NCI-H446 treated with DMSO at 0.1 percent for 48 hours (cell line): ENCODE results near the gene MCF2L2.
"Not testable (repeated sequence)": the region's sequence is repeated elsewhere in the genome, so short reads cannot be mapped to it uniquely, and the experiment has no call there.

Source experiments
- DNase-seq: peaks from one replicate; lab custom pipeline; 2025; lab: John Stamatoyannopoulos, UW

Gene MCF2L2

GRCh38 chr3:183233966-183234365, 194.5 kb downstream of the MCF2L2 start:
- no peak for DNase-seq

DNA sequence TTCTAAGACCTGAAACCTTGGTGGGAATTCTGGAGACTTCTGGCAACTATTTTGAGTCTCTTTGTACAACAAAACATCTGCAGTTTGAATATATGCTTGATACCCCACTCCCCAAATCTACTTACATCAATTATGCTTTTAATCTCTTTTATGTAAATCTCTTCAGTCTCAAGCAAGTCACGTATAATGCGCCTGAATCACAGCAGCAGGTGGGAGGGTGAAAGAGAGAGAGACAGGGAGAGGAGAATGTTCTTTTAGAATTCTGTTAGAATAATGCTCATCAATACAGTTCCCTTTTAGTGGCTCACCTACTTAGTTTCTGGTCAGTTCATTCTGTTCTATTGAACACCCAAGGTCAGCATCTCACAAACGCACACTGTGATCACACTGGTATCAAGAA, 197.6 kb downstream of the MCF2L2 start:
- no peak for DNase-seq

GRCh38 chr3:183230251-183230650, 198.2 kb downstream of the MCF2L2 start:
- not testable (repeated sequence) for DNase-seq

- no peak for DNase-seq
Observed at GRCh38 chr3:183229178-183229577, 199.2 kb downstream of the MCF2L2 start.

DNA sequence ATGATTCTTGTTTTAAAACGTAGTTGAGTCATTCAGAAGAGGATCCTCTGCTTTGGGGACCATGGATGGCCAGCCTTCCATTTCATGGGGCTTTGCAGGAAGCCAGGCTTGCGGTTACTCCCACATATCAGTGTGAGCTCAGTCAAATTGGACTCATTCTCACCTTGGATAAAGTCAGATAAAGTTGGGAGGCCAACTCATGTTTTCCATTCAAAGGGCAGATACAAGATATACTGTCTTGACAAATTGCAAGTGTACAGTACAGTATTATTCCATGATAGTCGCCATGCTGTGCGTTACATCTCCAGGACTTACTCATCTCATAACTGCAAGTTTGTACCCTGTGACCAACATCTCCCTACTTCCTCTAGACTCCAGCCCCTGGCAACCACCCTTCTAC, 200.8 kb downstream of the MCF2L2 start:
- no peak for DNase-seq

GRCh38 chr3:183226333-183226890, 202.0 kb downstream of the MCF2L2 start:
- no peak for DNase-seq

GRCh38 chr3:183224180-183224970, 204.0 kb downstream of the MCF2L2 start:
- DNase-seq = no peak

- DNase-seq = no peak
Observed at GRCh38 chr3:183222631-183223235, 205.7 kb downstream of the MCF2L2 start.

DNA sequence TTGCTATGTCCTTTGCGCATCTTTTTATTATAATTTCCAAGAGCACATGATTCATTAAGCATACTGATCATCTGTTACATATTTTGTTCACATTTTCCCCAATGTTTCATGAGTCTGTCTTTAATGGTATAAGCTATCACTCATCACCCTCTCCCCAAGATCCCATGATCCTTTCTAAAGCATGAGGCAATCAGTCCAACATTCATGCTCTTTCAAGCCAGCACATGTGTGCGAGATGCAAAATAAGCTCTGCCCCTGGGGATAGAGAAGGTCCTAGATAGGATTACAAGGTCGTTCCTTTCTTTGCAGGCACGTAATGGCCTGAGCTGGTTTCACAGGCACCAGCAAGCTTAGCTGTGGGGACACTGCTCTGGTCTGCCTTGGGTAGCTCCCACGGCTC, 207.6 kb downstream of the MCF2L2 start:
- DNase-seq = no peak

DNA sequence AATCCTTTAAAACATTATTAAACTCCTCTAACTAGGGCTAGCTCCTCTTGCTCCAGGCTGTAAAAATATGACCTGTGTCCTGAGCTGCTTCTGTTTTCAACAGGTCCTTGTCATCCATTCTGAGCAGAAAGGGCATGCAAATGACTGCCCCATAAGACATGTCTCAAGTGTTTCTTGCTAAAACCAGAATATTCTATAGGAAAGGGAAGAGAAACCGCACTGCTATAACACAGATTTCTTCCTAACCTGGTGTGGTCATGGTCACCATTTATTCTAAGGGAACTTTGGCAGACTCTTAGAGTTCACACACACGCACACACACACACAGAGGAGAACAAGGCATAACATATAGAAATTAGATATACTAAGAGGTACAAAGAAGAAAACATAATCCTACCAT, 209.6 kb downstream of the MCF2L2 start:
- no peak for DNase-seq

- DNase-seq = no peak
Observed at GRCh38 chr3:183217548-183218332, 210.7 kb downstream of the MCF2L2 start.

GRCh38 chr3:183215591-183216202, 212.7 kb downstream of the MCF2L2 start:
- DNase-seq = no peak

DNA sequence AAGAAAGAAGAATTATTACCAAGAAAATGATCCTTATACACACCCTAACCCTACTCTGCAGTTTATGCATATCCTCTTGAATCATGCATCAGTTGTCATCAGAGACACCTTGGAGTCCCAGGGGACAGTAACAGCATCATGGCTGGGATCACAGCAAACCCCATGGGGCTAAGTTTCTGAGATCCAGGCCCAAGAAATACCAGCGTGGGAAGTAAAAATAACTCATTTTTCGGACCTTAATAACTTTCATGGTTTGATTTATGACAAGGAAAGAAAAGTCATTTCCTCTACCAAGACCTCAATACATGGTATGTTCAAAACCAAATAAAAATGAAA, 214.2 kb downstream of the MCF2L2 start:
- DNase-seq = no peak

GRCh38 chr3:183213415-183214276, 214.8 kb downstream of the MCF2L2 start:
- no peak for DNase-seq

- DNase-seq = no peak
Observed at GRCh38 chr3:183212565-183212964, 215.9 kb downstream of the MCF2L2 start.

- DNase-seq = no peak
Observed at GRCh38 chr3:183212096-183212495, 216.3 kb downstream of the MCF2L2 start.

DNA sequence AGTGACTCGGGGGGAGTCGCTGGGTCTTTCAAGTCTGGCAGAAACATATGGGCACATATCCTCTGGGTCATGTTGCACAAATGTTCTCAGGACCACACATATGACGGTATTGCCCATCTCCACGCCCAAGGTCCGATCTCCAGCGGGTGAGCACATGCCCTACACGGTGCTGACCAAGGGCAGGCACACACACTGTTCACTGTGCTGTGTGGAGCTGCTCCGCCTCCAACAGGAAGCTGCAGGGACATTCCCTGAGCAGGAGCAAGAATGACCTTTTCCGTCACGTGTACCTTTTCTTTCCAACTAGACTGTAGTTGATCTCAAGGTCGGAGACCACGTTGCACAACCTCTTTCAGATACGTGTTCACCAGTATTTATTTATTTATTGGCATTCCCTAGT, 217.1 kb downstream of the MCF2L2 start:
- no peak for DNase-seq

DNA sequence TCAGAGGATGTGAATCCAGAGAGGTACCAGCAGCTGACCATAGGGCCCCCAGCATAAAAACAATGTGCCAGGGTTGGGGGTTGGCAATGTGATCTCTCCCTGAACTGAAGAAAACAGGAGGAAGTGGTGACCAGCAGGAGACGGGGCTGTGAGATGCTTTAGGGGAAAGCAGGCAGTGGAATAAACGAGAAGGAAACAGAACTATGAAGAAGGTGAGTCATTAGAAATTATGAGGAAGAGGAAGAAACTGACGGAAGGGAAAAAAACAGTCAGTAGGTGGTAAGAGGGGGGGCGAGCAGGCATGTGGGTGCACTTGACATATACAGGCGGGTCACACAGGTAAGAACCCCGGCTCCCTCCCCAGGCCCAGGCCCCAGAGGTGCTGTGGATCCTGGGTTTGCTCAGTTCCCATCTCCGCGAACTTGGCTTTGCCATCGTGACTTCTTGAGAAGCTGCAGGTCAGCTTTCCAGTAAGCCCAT, 217.5 kb downstream of the MCF2L2 start:
- DNase-seq = no peak

DNA sequence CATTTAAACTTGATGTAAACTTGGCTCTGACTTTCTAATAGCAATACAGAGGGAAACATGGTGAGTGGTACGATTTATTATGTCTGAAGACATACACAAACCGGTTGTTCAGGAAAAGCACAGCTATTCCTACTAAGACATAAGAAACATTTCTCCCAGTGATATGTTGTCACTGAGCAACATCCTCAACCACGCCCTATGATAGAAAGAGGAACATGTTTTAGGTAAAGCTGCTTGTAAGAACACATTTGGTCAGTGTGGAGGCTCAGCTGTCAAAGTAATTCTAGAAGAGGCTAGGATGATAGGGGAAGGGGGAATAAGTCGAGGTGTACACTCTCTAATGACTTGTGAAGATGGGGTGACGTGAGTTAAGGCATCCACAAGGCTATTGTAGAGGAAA, 218.1 kb downstream of the MCF2L2 start:
- no peak for DNase-seq

DNA sequence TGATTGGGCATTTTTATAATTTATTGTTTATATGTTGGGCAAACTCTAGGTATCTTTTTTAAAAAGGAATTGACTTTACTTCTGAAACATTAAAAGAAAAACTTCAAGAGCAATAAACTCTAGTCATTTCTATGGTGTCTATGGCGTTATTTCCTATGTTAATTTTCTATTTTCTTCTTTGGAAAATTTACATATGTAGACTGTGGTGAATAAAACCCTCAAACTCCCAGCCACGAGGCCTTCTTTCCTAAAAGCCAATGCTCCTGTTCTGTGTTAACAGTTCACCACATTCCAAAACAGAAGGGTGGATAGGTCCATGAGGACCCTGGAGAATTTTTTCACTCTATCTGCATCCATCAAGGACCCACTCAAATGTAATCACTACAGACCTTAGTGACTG, 219.6 kb downstream of the MCF2L2 start:
- DNase-seq = no peak

- DNase-seq = no peak
Observed at GRCh38 chr3:183208260-183208659, 220.2 kb downstream of the MCF2L2 start.
